Renal pelvis (tissue), 4 donors: ENCODE results near the gene CD200R1L. TPM values are rescaled to one million over a fixed set of nuclear protein-coding genes. Genes with fewer than 3 reads are reported as not detected.

Experiments used
- DNase-seq: peaks from one replicate; pipeline ENCODE4 v3.0.0-alpha.2; 2013
- polyA plus RNA-seq, 3 donors: library from polyadenylated mRNA; unstranded; fragments of 120-200 nt; gene quantifications; one replicate each; pipeline ENCODE4 v1.2.1, GENCODE V29; 2013; ENCODE audit not compliant: insufficient read length in 3 of 3

CD200R1L gene
- polyA plus RNA-seq, 3 donors = not detected

- DNase-seq = no peak
Measured at GRCh38 chr3:112791736-112792135, 54.9 kb downstream of the CD200R1L start.

- DNase-seq = no peak
Measured at GRCh38 chr3:112789787-112790186, 56.9 kb downstream of the CD200R1L start.

- DNase-seq = no peak
Measured at GRCh38 chr3:112786881-112787579, 59.6 kb downstream of the CD200R1L start.

- no peak for DNase-seq
Measured at GRCh38 chr3:112786002-112786590, 60.6 kb downstream of the CD200R1L start.

GRCh38 chr3:112785321-112786001, 61.2 kb downstream of the CD200R1L start:
- DNase-seq = no peak

GRCh38 chr3:112782491-112782890, 64.2 kb downstream of the CD200R1L start:
- DNase-seq = no peak

- no peak for DNase-seq
Measured at GRCh38 chr3:112781599-112781998, 65.1 kb downstream of the CD200R1L start.

GRCh38 chr3:112779558-112780480, 66.8 kb downstream of the CD200R1L start:
- no peak for DNase-seq

- DNase-seq = no peak
Measured at GRCh38 chr3:112779011-112779410, 67.7 kb downstream of the CD200R1L start.

GRCh38 chr3:112778353-112778948, 68.2 kb downstream of the CD200R1L start:
- DNase-seq = no peak

GRCh38 chr3:112777811-112778210, 68.9 kb downstream of the CD200R1L start:
- DNase-seq = no peak

GRCh38 chr3:112776836-112777235, 69.8 kb downstream of the CD200R1L start:
- DNase-seq = no peak

GRCh38 chr3:112776000-112776399, 70.7 kb downstream of the CD200R1L start:
- DNase-seq = no peak

- DNase-seq = no peak
Measured at GRCh38 chr3:112775011-112775742, 71.5 kb downstream of the CD200R1L start.

GRCh38 chr3:112774293-112774926, 72.3 kb downstream of the CD200R1L start:
- DNase-seq = no peak

GRCh38 chr3:112773864-112774263, 72.8 kb downstream of the CD200R1L start:
- DNase-seq = no peak

- no peak for DNase-seq
Measured at GRCh38 chr3:112770951-112771350, 75.7 kb downstream of the CD200R1L start.

GRCh38 chr3:112770032-112770626, 76.5 kb downstream of the CD200R1L start:
- DNase-seq = no peak

- DNase-seq = no peak
Measured at GRCh38 chr3:112769286-112769978, 77.2 kb downstream of the CD200R1L start.
